ENCODE results near the gene SLC24A3. TPM values are rescaled to one million over a fixed set of nuclear protein-coding genes. Genes with fewer than 3 reads are reported as not detected.

The SLC24A3 gene
- total RNA-seq, 2 donors from 2014 or later, result 0.07 TPM; not detected in 1

DNA sequence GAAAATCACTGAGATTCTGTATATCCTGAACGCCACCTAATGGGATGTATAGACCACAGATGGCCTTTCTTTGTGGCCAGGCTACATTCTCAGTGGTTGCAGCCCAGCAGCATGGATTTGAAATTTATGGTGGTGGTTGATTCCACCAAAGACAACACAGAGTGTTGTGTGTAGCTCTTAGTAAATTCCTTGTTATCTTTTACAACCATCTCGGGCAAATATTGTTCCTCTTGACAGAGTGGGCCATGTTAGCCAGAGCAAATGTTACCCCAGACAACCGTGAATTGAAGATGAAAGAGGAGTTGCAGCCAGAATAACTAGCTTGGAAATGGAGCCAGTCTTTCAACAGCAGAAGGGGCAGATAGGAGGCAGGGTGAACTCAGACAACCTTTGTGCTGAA lies 39.5 kb downstream of the SLC24A3 start:
- no peak for DNase-seq
- peaks cover 5% of the 10 kb centered on the region for H3K27me3 Mint-ChIP-seq (ENCODE audit: low read depth)
- peaks cover 0 to 2% of the 10 kb centered on the region in 2 donors for H3K9me3 Mint-ChIP-seq
- no peak overlapping the region for H3K27ac Mint-ChIP-seq
- H3K4me1 Mint-ChIP-seq (ENCODE audit: low read depth), result no peaks in the 10 kb centered on the region
- H3K4me3 Mint-ChIP-seq, result no peak overlapping the region
- no peak for ATAC-seq (replicated peaks in 1 of 2)
- no peaks in the 10 kb centered on the region for H3K36me3 Mint-ChIP-seq (ENCODE audit: insufficient read depth in 2 of 2)

DNA sequence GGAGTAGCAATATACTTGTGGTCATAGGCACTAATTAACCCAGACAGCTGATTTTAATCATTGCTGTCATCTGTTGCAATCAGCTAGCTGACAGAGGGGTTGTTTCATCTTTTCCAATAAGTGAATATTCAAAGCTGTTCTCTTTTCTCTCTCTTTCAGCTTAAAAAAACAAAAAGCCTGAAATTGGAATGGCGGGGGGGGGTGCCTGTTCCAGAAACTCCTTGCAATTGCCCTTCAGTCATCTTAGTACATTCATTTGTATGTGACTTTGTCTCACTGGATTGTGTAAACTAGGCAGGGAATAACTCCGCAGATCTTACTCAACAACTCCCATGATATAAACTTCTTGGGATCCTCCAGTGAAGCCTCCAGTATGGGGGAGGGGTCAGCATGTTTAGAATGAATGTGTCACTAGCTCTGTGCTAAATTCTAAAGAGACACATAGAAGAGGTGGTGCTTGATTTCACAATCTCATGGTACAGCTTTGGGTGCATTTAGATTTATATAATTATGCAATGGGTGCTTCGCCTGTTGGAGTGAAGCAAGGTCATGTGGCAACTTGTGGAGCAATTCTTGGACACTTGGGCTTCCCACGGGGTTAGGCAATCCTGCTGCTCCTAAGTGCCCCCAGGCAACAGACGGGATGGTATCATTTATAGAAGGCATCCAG lies 40.1 kb downstream of the SLC24A3 start:
- peaks cover 0 to 2% of the 10 kb centered on the region in 2 donors for H3K9me3 Mint-ChIP-seq
- H3K4me3 Mint-ChIP-seq, result no peak overlapping the region
- H3K27me3 Mint-ChIP-seq (ENCODE audit: low read depth), result peaks cover 5% of the 10 kb centered on the region
- no peaks in the 10 kb centered on the region for H3K4me1 Mint-ChIP-seq (ENCODE audit: low read depth)
- no peak overlapping the region for H3K27ac Mint-ChIP-seq
- no peak for ATAC-seq (replicated peaks in 1 of 2)
- no peak for DNase-seq
- H3K36me3 Mint-ChIP-seq (ENCODE audit: insufficient read depth in 2 of 2), result no peaks in the 10 kb centered on the region

DNA sequence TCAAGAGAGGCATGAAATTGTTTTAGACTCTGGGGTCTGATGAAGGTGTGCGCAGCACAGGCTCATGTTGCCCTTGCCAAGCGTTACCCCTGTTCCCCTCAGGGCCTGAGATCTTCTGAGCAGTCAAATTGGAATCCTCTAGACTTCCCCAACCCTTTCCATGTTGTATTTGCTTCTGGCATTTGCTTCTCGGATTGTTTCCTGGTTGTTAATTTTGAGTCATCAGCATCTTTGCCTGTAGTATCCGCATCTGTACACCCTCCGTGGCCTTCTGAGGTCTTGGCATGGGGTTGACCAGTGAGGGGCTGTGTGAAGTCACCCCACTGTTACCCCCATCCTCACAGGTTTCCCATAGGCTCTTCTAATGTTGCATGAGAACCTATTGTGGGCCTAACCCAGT lies 40.9 kb downstream of the SLC24A3 start:
- DNase-seq (no peak), ATAC-seq (replicated peaks in 1 of 2) (no peak)
- Mint-ChIP-seq H3K4me3 (no peak overlapping the region), H3K9me3 (peaks cover 0 to 2% of the 10 kb centered on the region in 2 donors), H3K36me3 (ENCODE audit: insufficient read depth in 2 of 2) (no peaks in the 10 kb centered on the region), H3K4me1 (ENCODE audit: low read depth) (no peaks in the 10 kb centered on the region), H3K27ac (no peak overlapping the region), H3K27me3 (ENCODE audit: low read depth) (peaks cover 5% of the 10 kb centered on the region)

DNA sequence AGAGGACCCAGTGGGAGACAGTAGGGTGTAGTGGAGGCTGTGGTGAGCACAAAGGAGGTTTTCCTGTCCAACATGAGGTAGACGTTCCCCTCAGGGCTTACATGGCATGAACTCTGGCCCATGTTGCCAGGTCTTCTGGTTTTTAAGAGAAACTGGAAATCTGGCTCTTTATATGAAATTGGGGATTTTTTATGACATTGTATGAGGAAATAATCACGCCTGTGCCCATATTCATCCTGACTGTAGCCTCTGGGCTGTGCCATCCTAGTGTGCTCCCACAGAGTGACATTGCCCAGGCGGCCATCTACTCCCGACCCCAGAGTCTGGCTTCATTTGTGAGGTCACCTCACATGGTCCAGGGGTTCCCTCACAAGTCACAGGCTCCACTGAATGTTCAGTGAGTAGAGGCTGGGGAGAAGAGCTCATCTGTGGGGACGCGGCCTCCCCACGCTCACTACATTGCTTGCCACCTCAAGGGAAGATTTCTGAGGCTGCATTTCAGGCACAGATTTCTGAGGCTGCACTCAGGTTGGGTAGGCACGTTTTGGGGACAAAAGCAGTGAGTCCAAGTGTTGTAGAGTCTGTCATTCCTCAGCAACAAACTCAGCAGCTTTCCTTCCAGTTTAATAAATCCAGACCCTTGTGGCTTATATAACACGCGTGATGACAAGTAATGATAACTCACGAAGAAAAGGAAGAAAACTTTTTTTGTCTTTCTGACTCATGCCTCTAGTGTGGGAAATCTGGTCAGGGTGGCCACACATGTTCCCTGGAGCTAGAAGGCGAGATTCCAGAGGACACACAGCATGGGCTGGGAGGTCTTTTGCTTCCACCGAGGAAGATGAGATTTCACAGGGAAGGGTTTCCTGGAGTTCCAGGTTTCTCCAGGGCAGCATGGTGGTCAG lies 41.7 kb downstream of the SLC24A3 start:
- Mint-ChIP-seq H3K36me3 (ENCODE audit: insufficient read depth in 2 of 2) (no peaks in the 10 kb centered on the region), H3K4me3 (no peak overlapping the region), H3K4me1 (ENCODE audit: low read depth) (no peaks in the 10 kb centered on the region), H3K9me3 (no peaks in the 10 kb centered on the region), H3K27me3 (ENCODE audit: low read depth) (no peaks in the 10 kb centered on the region), H3K27ac (no peak overlapping the region)
- no peak for DNase-seq
- no peak for ATAC-seq (replicated peaks in 1 of 2)

DNA sequence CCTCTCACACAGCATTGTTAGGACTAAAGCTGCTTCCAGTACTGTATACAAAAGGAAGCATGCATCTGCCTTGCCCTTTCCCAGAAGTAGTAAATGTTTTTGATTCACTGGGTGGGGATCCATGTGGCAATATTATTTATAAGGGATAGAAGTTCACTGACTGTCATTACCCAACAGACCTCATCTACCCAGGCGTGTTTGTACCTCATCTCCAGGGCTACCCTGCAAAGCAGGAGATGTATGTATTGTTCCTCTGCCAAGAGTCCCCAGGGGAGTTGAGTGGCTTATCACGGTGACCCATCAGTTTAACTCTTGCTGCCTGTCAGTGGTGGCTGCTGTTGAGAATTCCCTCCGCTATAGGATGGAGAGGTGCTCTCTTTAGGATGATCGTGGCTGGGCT lies 42.5 kb downstream of the SLC24A3 start:
- Mint-ChIP-seq H3K4me3 (no peak overlapping the region), H3K9me3 (no peaks in the 10 kb centered on the region), H3K27ac (no peak overlapping the region), H3K27me3 (ENCODE audit: low read depth) (no peaks in the 10 kb centered on the region), H3K36me3 (ENCODE audit: insufficient read depth in 2 of 2) (no peaks in the 10 kb centered on the region), H3K4me1 (ENCODE audit: low read depth) (no peaks in the 10 kb centered on the region)
- DNase-seq, result no peak
- ATAC-seq (replicated peaks in 1 of 2), result no peak

DNA sequence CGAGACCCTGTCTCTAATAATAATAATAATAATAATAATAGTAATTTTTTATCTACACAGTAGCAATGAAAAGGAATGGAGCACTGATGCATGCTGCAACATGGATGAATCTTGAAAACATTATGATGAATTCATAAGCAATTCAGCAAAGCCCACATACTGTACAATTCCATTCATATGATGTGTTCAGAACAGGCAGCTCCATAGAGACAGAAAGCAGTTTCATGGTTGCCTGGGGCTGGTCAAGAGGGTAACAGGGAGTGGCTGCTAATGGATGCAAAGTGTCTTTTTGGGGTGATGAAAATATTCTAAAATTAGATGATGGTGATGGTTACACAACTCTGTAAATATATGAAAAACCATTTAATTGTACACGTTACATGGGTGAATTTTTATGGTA lies 43.6 kb downstream of the SLC24A3 start:
- Mint-ChIP-seq H3K4me3 (no peak overlapping the region), H3K27ac (no peak overlapping the region), H3K4me1 (ENCODE audit: low read depth) (no peaks in the 10 kb centered on the region), H3K36me3 (ENCODE audit: insufficient read depth in 2 of 2) (no peaks in the 10 kb centered on the region), H3K27me3 (ENCODE audit: low read depth) (no peaks in the 10 kb centered on the region), H3K9me3 (no peaks in the 10 kb centered on the region)
- ATAC-seq (replicated peaks in 1 of 2), result no peak
- DNase-seq, result no peak

DNA sequence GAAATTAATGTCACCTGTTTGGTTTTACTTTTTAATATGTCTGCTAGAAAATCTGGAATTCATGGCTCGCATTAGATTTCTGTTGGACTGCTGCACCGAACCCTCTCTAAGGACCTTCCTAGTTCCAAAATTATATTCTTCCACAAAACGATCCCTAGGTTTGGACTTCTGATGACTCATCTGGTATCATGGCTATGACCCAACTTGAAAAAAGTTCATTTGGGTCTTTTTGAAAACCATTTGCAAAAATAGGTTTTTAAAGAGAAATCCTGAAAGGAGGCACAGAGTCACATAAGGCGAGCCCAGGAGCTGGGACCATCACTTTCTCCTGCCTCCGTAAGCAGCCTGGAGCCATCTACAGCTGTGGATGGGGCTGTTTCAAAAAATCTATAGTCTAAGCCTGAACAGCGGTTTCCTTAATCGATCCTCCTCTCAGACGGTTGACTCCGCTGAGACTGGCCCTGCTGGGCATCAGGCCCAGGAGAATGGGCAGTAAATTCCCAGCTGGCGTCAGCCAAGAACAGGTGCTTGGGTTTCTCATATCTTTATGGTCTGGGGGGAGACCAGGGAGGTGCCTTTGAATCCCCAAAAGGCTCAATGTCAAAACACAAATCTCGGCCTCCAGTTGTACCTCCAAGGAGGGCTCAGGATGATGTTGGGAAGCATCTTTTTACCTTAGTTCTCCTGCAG lies 44.6 kb downstream of the SLC24A3 start:
- DNase-seq (no peak), ATAC-seq (replicated peaks in 1 of 2) (no peak)
- no peak overlapping the region for H3K4me3 Mint-ChIP-seq
- no peaks in the 10 kb centered on the region for H3K27me3 Mint-ChIP-seq (ENCODE audit: low read depth)
- H3K36me3 Mint-ChIP-seq (ENCODE audit: insufficient read depth in 2 of 2), result no peaks in the 10 kb centered on the region
- no peaks in the 10 kb centered on the region for H3K9me3 Mint-ChIP-seq
- H3K4me1 Mint-ChIP-seq (ENCODE audit: low read depth), result no peaks in the 10 kb centered on the region
- H3K27ac Mint-ChIP-seq, result no peak overlapping the region

DNA sequence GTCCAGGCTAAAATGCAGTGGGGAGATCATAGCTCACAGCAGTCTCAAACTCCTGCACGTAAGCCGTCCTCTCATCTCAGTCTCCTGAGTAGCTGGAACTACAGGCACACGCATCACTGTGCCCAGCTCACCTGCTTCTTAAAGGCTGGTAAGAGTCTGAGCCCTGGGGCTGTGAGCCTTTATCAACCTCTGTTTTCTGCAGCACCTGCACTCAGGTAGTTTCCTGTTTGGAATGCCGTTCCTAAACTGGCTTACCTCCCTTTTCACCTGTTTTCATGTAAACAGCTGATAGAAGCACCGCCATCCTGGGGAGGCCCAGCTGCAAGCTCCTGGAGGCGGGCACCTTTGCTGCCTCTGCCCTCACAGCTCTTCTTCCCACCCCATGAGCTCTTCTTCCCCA lies 45.4 kb downstream of the SLC24A3 start:
- H3K4me3 Mint-ChIP-seq, result no peak overlapping the region
- no peaks in the 10 kb centered on the region for H3K9me3 Mint-ChIP-seq
- no peaks in the 10 kb centered on the region for H3K4me1 Mint-ChIP-seq (ENCODE audit: low read depth)

DNA sequence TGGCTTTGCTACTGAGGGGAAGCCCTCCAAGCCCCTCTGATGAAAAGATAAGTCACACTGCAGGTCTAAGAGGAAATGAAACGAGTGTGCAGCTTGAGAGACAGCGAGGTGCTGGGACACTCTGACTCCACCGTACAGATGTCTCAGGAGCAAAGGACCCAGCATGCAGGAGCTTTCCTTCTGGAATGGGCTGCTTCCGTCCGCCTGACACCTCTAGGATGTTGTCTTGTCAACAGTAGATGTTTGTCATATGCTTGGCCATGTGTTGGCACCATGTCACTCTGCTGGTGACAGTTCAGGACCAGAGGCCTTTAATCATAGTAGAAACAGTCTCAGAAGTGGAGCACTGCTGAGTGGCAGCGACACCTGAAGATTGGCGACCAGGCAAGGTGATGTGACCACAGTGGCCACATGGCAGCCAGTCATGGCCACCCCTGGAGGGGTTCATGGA lies 46.7 kb downstream of the SLC24A3 start:
- no peaks in the 10 kb centered on the region for H3K4me1 Mint-ChIP-seq (ENCODE audit: low read depth)
- no peaks in the 10 kb centered on the region for H3K36me3 Mint-ChIP-seq (ENCODE audit: insufficient read depth in 2 of 2)
- no peaks in the 10 kb centered on the region for H3K27me3 Mint-ChIP-seq (ENCODE audit: low read depth)
- H3K4me3 Mint-ChIP-seq, result no peak overlapping the region
- H3K27ac Mint-ChIP-seq, result no peak overlapping the region
- no peaks in the 10 kb centered on the region for H3K9me3 Mint-ChIP-seq
- no peak for DNase-seq
- ATAC-seq (replicated peaks in 1 of 2), result no peak

More for the DNA sequence above, 45.4 kb downstream of the SLC24A3 start:
- no peak for DNase-seq
- ATAC-seq (replicated peaks in 1 of 2), result no peak
- H3K27me3 Mint-ChIP-seq (ENCODE audit: low read depth), result no peaks in the 10 kb centered on the region
- no peaks in the 10 kb centered on the region for H3K36me3 Mint-ChIP-seq (ENCODE audit: insufficient read depth in 2 of 2)
- H3K27ac Mint-ChIP-seq, result no peak overlapping the region

DNA sequence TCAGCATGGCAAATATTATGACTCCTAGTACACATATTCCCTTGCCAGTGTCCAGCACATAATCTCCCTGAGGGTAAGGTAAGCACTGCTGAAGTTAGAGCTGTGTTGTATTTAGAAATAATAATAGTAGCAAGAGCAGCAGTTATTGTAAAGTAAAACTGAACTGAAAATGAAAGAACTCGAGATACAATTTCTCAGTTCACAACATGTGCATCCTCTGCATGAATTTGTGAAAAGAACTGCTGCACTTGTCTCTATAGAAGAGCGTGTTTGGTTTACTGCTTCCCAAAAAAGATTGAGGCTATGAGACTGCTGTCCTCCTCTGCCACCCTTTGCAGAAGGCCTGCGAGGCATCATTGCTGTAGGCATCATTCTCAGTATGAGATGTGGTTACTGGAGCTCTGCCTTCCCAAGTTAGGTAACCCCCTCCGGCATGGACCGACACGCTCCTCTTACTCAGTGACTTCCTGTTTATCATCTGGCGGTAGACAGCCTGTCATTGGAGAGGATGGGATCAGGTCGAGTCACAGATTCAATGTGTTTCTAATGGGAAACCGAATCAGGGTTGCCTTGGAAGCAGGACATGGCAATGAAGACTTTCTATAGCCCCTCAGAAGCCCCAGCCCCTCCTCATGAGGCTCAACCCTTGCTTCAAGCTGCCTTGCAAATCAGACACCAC lies 48.1 kb downstream of the SLC24A3 start:
- Mint-ChIP-seq H3K4me1 (ENCODE audit: low read depth) (no peaks in the 10 kb centered on the region), H3K4me3 (no peak overlapping the region), H3K36me3 (ENCODE audit: insufficient read depth in 2 of 2) (no peaks in the 10 kb centered on the region), H3K9me3 (no peaks in the 10 kb centered on the region), H3K27ac (no peak overlapping the region), H3K27me3 (ENCODE audit: low read depth) (no peaks in the 10 kb centered on the region)
- DNase-seq (no peak), ATAC-seq (replicated peaks in 1 of 2) (peak in 1 of 2 donors; percentile 23)

DNA sequence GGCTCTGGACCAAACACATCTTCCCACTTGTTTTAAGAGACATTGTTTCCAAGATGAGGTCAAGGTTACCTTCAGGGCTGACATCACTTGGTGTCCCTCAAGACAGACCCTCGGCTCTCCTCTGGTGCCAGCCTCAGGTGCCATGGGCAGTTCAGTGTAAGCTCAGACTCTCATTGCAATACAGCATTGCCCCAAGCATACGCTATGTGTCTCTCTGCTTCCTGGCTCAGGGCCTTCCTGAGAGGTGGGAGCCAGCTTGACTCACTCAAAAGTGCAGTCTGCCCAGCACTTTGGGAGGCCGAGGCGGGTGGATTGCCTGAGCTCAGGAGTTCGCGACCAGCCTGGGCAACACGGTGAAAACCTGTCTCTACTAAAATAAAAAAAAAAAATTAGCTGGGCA lies 51.7 kb downstream of the SLC24A3 start:
- H3K27me3 Mint-ChIP-seq (ENCODE audit: low read depth), result no peaks in the 10 kb centered on the region
- no peaks in the 10 kb centered on the region for H3K9me3 Mint-ChIP-seq
- ATAC-seq (replicated peaks in 1 of 2) (no peak), DNase-seq (no peak)
- no peak overlapping the region for H3K4me3 Mint-ChIP-seq
- no peak overlapping the region for H3K27ac Mint-ChIP-seq
- no peaks in the 10 kb centered on the region for H3K4me1 Mint-ChIP-seq (ENCODE audit: low read depth)
- H3K36me3 Mint-ChIP-seq (ENCODE audit: insufficient read depth in 2 of 2), result no peaks in the 10 kb centered on the region

DNA sequence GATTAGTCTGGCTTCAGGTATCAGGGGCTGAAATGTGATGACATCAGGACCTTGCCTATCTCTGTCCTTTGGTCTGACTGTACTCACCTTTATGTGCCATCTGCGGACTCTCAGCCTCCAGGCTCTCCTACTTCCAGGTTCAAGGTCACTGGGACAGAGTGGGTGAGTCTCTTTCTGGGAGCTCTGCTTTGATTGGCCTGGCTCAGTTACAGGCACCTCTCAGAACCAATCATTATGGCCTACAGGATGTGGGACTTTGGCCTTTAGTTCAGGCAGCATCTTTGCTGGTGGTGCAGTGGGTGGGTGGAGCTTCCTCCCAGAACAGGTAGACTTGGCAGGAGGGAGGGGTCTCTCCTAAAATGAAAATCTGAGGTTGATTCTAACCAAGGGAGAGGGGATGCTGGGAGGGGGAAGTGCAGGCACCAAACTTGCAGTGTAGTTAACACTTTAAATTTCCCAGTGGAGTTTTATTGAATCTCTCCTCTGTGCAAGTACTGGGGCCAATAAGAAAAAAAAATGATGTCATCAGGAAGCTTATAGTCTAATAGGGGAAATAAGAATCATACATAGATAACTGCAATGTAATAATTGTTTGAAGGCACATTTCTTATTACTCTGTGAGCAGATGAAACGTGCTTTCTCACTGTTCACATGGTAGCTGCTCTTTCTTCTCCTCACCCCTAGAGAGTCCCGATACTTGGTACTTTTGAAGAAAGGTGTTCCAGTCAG lies 53.4 kb downstream of the SLC24A3 start:
- Mint-ChIP-seq H3K4me3 (no peak overlapping the region), H3K9me3 (no peaks in the 10 kb centered on the region), H3K27ac (no peak overlapping the region), H3K27me3 (ENCODE audit: low read depth) (no peaks in the 10 kb centered on the region), H3K4me1 (ENCODE audit: low read depth) (no peaks in the 10 kb centered on the region), H3K36me3 (ENCODE audit: insufficient read depth in 2 of 2) (no peaks in the 10 kb centered on the region)
- ATAC-seq (replicated peaks in 1 of 2) (no peak), DNase-seq (no peak)
